HG03280 (cell line): Measurements from ENCODE around the gene MFAP3.

Experiments used
- ATAC-seq: cut with Tn5 transposase; IDR thresholded peaks from one replicate; pipeline ENCODE4 v1.9.1; 2021; ENCODE audit warnings: mild to moderate bottlenecking, moderate library complexity; ENCODE audit not compliant: unreplicated experiment

The MFAP3 gene

GRCh38 chr5:154090656-154091055 lies 51.9 kb downstream of the MFAP3 start:
- no peak for ATAC-seq

- no peak for ATAC-seq
Observed at GRCh38 chr5:154092356-154093141, 53.8 kb downstream of the MFAP3 start.

- ATAC-seq, result no peak
Observed at GRCh38 chr5:154093142-154093532, 54.4 kb downstream of the MFAP3 start.

GRCh38 chr5:154095904-154096303 lies 57.1 kb downstream of the MFAP3 start:
- no peak for ATAC-seq

GRCh38 chr5:154097031-154097430 lies 58.3 kb downstream of the MFAP3 start:
- no peak for ATAC-seq

- no peak for ATAC-seq
Observed at GRCh38 chr5:154098465-154098864, 59.7 kb downstream of the MFAP3 start.

GRCh38 chr5:154101184-154101583 lies 62.4 kb downstream of the MFAP3 start:
- ATAC-seq, result no peak

GRCh38 chr5:154103233-154103632 lies 64.5 kb downstream of the MFAP3 start:
- no peak for ATAC-seq
